A375 (cell line): ENCODE data around the gene ZNF460. TPM values are rescaled to one million over a fixed set of nuclear protein-coding genes. Genes with fewer than 3 reads are reported as not detected.

Experiments
- total RNA-seq: library from RNA; depleted of rRNA; stranded (reverse); fragments of >200 nt; shearing (Covaris generic); gene quantifications from 2 replicates; pipeline ENCODE4 v1.2.3, GENCODE V29; 2014; rRNA removed

Gene ZNF460
- total RNA-seq: 61.4 and 62.2 TPM in 2 replicates

DNA sequence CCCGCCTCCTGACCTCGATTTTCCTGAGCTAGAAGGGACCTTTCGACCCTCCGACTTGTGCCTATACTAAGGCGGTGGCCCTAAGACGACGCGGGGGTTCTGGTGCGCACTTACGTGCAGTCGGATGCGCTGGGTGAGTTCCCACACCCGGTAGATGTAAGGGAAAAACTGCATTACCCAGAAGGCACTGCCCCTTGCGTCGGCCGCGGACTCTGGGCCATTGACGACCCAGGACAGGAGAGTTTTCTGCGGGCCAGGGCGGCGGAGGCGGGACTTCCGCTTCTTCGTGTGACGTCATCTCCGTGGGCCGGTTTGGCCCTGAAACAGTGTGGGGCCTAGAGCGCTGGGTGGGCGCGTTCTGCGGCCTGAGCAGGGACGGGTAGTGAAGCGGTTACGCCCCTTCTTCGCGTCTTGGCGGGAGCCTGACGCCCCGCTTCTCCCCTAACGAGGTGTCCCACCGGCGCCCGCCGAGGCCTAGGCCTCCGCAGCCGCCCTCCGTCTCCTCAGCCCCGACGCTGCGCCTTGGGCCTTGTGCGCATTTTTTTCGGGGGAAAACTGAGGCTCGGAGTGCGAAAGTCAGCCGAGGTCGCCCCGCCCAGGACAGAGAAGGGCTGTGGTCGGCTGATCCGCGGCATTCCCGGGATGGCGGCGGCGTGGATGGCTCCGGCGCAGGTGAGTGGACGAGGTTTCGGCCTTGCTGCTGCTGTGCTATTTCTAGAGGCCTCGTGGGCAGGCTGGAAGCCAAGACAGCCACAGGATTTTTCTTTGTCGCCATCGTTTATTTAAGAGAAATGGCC is at the start of gene ZNF460:
Gene ZNF460, plus strand, starts transcription at position 321 of the 797 bp plus-strand sequence. Its CDS starts 322 bp downstream, at position 643.

DNA sequence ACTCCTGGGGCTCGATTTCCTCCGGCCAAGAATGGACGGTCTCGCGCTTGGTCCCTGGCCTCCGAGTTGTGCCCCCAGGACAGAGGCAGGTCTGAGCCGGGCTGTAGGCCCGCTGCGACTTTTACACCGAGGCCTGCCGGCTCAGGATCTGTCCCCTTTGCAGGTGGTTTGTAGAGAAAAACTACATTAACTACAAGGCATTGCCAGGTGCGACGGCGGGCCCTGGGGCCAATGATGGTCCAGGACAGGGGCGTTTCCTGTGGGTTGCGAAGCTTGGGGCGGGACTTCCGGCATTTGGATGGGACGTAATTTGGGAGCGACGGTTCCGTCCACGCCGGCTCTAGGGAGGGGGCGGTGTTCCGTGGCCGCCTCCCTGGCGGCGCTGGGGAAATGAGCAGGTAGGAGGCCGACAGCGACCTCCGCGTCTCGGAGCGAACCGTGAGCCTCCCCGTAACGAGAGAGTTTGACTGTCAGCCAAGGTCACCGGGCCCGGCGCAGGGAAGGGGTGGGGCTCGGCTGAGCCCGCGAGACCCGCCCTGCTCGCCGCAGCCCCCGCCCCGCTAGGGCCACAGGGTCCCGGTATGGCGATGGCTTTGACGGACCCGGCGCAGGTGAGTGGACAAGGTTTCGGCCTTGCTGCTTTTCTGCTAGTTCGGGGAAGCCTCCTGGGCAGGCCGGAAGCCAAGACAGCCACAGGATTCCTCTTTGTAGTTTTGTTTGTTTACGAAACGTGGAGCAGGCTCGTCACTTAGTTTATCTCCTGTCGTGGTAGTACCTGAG is 39.8 kb upstream of the ZNF460 start, which contains the start of gene ZNF805:
Gene ZNF805, plus strand, starts transcription at position 322 of the 780 bp plus-strand sequence. Its CDS starts 260 bp downstream, at position 582.

GRCh38 chr19:57320180-57321084 is 40.1 kb downstream of the ZNF460 start, which contains the start of gene ZNF543:
ZNF543 (plus strand) TSS chr19:57320472; CDS start chr19:57320854, 382 bp downstream.

Other genes starting within 250 kb of the ZNF460 start
- gene USP29, start 160.5 kb upstream of the ZNF460 start, total RNA-seq: not detected in 2 replicates
- not detected in 2 replicates for gene ZIM3, start 135.3 kb upstream of the ZNF460 start, total RNA-seq
- gene DUXA, start 113.0 kb upstream of the ZNF460 start, total RNA-seq: not detected in 2 replicates
- 31.9 and 35.6 TPM in 2 replicates for gene ZNF264, start 89.0 kb upstream of the ZNF460 start, total RNA-seq
- gene AURKC, start 49.5 kb upstream of the ZNF460 start, total RNA-seq: 0.29 TPM in 1 of 2 replicates, not detected in the other
- gene ZNF805, start 39.9 kb upstream of the ZNF460 start, total RNA-seq: 10.4 and 12.3 TPM in 2 replicates
- 5.6 and 7.0 TPM in 2 replicates for gene ZNF543, start 40.0 kb downstream of the ZNF460 start, total RNA-seq
- 4.3 and 4.7 TPM in 2 replicates for gene ZNF304, start 70.8 kb downstream of the ZNF460 start, total RNA-seq
- 12.4 and 13.2 TPM in 2 replicates for gene TRAPPC2B, start 83.1 kb downstream of the ZNF460 start, total RNA-seq
- gene ZNF547, start 83.1 kb downstream of the ZNF460 start, total RNA-seq: 0.66 and 1.4 TPM in 2 replicates
- 24.1 and 29.3 TPM in 2 replicates for gene ZNF548, start 109.4 kb downstream of the ZNF460 start, total RNA-seq
- gene ZNF17, start 130.7 kb downstream of the ZNF460 start, total RNA-seq: 8.4 and 9.6 TPM in 2 replicates
- 16.1 and 24.3 TPM in 2 replicates for gene ZNF749, start 154.8 kb downstream of the ZNF460 start, total RNA-seq
- 0.15 and 0.50 TPM in 2 replicates for gene VN1R1, start 176.7 kb downstream of the ZNF460 start, total RNA-seq
- gene ZNF772, start 197.1 kb downstream of the ZNF460 start, total RNA-seq: 12.3 and 15.8 TPM in 2 replicates
- 7.7 and 17.7 TPM in 2 replicates for gene ZNF419, start 207.3 kb downstream of the ZNF460 start, total RNA-seq
- gene ZNF773, start 219.5 kb downstream of the ZNF460 start, total RNA-seq: 9.1 and 23.1 TPM in 2 replicates
- 2.3 and 4.2 TPM in 2 replicates for gene ZNF549, start 246.9 kb downstream of the ZNF460 start, total RNA-seq